ENCODE data around the gene ERI3. TPM values are rescaled to one million over a fixed set of nuclear protein-coding genes. Genes with fewer than 3 reads are reported as not detected.
A peak's percentile ranks its signal among the peaks of the same experiment; 100 is the strongest.

Gene ERI3
- total RNA-seq, 1 experiment from 2014 or later, result 74.7 TPM

DNA sequence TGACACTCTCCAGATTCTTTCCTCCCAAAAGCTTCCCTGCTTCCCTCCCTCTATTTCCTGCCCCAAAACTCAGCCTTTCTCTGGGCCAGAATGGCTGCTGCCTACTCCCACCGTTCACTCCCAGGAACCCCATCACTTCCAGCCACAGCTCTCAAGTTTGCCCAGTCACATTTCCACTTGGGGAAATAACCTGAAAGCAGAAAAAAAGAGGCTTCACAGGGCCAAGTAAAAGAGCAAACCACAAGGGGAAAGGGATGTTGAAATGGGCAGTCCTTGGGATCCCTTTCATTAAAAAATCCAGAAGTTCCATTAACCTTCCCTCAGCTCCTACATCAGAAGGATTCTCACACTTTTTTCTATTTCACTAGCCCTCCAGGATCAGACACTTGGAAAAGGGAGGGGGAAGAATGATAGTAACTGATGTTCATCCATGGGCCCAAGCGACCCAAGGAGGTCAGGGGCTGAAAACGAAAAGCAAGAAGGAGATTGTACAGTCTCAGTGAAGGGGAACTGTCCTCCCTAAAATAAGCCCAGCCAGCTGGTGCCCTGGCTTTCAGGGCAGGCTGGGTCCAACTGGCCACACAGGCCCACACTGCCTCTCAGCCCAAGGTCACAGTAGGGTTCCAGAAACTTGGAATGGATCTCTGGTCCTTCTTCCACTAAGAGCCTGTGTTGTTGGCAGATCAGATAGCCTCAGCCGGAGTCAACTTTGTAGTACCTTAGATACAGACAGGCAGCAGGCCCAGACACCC, 92.1 kb downstream of the ERI3 start (continued):
- TF ChIP-seq, protein P1, sequence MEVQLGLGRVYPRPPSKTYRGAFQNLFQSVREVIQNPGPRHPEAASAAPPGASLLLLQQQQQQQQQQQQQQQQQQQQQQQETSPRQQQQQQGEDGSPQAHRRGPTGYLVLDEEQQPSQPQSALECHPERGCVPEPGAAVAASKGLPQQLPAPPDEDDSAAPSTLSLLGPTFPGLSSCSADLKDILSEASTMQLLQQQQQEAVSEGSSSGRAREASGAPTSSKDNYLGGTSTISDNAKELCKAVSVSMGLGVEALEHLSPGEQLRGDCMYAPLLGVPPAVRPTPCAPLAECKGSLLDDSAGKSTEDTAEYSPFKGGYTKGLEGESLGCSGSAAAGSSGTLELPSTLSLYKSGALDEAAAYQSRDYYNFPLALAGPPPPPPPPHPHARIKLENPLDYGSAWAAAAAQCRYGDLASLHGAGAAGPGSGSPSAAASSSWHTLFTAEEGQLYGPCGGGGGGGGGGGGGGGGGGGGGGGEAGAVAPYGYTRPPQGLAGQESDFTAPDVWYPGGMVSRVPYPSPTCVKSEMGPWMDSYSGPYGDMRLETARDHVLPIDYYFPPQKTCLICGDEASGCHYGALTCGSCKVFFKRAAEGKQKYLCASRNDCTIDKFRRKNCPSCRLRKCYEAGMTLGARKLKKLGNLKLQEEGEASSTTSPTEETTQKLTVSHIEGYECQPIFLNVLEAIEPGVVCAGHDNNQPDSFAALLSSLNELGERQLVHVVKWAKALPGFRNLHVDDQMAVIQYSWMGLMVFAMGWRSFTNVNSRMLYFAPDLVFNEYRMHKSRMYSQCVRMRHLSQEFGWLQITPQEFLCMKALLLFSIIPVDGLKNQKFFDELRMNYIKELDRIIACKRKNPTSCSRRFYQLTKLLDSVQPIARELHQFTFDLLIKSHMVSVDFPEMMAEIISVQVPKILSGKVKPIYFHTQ (CRISPR knock-in tag; IDR thresholded peaks at IDR 0.05), result no peak
- no peak for TF ChIP-seq ETV6 (CRISPR knock-in tag; IDR thresholded peaks at IDR 0.05)
- TF ChIP-seq ZBTB21 (CRISPR knock-in tag; IDR thresholded peaks at IDR 0.05; ENCODE audit: borderline replicate concordance), result no peak
- no peak for TF ChIP-seq ZNF317 (CRISPR knock-in tag; IDR thresholded peaks at IDR 0.05; ENCODE audit: borderline replicate concordance, low read depth)
- no peak for TF ChIP-seq ZNF232 (CRISPR knock-in tag; IDR thresholded peaks at IDR 0.05)
- TF ChIP-seq, protein P2, sequence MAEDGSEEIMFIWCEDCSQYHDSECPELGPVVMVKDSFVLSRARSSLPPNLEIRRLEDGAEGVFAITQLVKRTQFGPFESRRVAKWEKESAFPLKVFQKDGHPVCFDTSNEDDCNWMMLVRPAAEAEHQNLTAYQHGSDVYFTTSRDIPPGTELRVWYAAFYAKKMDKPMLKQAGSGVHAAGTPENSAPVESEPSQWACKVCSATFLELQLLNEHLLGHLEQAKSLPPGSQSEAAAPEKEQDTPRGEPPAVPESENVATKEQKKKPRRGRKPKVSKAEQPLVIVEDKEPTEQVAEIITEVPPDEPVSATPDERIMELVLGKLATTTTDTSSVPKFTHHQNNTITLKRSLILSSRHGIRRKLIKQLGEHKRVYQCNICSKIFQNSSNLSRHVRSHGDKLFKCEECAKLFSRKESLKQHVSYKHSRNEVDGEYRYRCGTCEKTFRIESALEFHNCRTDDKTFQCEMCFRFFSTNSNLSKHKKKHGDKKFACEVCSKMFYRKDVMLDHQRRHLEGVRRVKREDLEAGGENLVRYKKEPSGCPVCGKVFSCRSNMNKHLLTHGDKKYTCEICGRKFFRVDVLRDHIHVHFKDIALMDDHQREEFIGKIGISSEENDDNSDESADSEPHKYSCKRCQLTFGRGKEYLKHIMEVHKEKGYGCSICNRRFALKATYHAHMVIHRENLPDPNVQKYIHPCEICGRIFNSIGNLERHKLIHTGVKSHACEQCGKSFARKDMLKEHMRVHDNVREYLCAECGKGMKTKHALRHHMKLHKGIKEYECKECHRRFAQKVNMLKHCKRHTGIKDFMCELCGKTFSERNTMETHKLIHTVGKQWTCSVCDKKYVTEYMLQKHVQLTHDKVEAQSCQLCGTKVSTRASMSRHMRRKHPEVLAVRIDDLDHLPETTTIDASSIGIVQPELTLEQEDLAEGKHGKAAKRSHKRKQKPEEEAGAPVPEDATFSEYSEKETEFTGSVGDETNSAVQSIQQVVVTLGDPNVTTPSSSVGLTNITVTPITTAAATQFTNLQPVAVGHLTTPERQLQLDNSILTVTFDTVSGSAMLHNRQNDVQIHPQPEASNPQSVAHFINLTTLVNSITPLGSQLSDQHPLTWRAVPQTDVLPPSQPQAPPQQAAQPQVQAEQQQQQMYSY (CRISPR knock-in tag; IDR thresholded peaks at IDR 0.05), result no peak
- no peak for TF ChIP-seq PRRX2 (CRISPR knock-in tag; IDR thresholded peaks at IDR 0.05)
- TF ChIP-seq, protein P3, sequence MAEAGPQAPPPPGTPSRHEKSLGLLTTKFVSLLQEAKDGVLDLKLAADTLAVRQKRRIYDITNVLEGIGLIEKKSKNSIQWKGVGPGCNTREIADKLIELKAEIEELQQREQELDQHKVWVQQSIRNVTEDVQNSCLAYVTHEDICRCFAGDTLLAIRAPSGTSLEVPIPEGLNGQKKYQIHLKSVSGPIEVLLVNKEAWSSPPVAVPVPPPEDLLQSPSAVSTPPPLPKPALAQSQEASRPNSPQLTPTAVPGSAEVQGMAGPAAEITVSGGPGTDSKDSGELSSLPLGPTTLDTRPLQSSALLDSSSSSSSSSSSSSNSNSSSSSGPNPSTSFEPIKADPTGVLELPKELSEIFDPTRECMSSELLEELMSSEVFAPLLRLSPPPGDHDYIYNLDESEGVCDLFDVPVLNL (CRISPR knock-in tag; IDR thresholded peaks at IDR 0.05; ENCODE audit: borderline replicate concordance, low read depth), result no peak
- TF ChIP-seq NR1H2 (CRISPR knock-in tag; IDR thresholded peaks at IDR 0.05), result no peak
- no peak for TF ChIP-seq GABPB1 (CRISPR knock-in tag; IDR thresholded peaks at IDR 0.05)

DNA sequence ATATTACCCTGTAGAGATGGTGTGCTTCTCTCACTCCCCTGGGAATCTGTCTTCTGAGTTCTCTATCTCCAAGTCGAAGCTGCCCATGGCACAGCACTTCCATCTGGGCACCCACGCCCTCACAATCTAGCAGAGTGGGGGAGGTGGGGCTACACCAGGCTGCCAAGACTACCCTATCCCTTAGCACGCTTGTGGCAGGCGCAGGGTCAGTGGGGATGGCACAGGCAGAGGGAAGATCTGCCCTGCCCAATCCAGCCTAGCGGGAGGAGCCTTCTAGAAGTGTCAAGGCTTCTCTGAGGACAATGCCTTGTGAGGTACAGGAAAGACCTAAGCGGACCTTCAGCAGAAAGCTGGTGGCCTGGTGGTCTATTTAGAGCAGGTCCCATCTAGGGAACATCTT, 92.6 kb downstream of the ERI3 start:
- Mint-ChIP-seq H3K9me3 (no peaks in the 10 kb centered on the region), H3K27me3 (ENCODE audit: low read depth) (no peaks in the 10 kb centered on the region), H3K36me3 (no peaks in the 10 kb centered on the region), H3K4me3 (no peak overlapping the region), H3K4me1 (peaks cover 53% of the 10 kb centered on the region), H3K27ac (peak overlapping the region; percentile 81)
- ATAC-seq (no peak), DNase-seq (ENCODE audit: low spot score) (no peak)
- ChIA-PET CTCF (interaction anchor here (0.9 to 1.8 kb wide), 5 partner anchors 10 to 56 kb away, joined by 3 to 10 read pairs (median 5); no protein-coding TSS in a partner anchor), POLR2A (no interaction called here)
- TF ChIP-seq, protein P4, sequence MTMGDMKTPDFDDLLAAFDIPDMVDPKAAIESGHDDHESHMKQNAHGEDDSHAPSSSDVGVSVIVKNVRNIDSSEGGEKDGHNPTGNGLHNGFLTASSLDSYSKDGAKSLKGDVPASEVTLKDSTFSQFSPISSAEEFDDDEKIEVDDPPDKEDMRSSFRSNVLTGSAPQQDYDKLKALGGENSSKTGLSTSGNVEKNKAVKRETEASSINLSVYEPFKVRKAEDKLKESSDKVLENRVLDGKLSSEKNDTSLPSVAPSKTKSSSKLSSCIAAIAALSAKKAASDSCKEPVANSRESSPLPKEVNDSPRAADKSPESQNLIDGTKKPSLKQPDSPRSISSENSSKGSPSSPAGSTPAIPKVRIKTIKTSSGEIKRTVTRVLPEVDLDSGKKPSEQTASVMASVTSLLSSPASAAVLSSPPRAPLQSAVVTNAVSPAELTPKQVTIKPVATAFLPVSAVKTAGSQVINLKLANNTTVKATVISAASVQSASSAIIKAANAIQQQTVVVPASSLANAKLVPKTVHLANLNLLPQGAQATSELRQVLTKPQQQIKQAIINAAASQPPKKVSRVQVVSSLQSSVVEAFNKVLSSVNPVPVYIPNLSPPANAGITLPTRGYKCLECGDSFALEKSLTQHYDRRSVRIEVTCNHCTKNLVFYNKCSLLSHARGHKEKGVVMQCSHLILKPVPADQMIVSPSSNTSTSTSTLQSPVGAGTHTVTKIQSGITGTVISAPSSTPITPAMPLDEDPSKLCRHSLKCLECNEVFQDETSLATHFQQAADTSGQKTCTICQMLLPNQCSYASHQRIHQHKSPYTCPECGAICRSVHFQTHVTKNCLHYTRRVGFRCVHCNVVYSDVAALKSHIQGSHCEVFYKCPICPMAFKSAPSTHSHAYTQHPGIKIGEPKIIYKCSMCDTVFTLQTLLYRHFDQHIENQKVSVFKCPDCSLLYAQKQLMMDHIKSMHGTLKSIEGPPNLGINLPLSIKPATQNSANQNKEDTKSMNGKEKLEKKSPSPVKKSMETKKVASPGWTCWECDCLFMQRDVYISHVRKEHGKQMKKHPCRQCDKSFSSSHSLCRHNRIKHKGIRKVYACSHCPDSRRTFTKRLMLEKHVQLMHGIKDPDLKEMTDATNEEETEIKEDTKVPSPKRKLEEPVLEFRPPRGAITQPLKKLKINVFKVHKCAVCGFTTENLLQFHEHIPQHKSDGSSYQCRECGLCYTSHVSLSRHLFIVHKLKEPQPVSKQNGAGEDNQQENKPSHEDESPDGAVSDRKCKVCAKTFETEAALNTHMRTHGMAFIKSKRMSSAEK (CRISPR knock-in tag; IDR thresholded peaks at IDR 0.05; ENCODE audit: borderline replicate concordance), result no peak
- TF ChIP-seq, protein P5, sequence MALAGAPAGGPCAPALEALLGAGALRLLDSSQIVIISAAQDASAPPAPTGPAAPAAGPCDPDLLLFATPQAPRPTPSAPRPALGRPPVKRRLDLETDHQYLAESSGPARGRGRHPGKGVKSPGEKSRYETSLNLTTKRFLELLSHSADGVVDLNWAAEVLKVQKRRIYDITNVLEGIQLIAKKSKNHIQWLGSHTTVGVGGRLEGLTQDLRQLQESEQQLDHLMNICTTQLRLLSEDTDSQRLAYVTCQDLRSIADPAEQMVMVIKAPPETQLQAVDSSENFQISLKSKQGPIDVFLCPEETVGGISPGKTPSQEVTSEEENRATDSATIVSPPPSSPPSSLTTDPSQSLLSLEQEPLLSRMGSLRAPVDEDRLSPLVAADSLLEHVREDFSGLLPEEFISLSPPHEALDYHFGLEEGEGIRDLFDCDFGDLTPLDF (CRISPR knock-in tag; IDR thresholded peaks at IDR 0.05), result no peak
- no peak for TF ChIP-seq CREB1 (CRISPR knock-in tag; IDR thresholded peaks at IDR 0.05)
- no peak for TF ChIP-seq NR1H2 (CRISPR knock-in tag; IDR thresholded peaks at IDR 0.05)
- TF ChIP-seq, protein P6, sequence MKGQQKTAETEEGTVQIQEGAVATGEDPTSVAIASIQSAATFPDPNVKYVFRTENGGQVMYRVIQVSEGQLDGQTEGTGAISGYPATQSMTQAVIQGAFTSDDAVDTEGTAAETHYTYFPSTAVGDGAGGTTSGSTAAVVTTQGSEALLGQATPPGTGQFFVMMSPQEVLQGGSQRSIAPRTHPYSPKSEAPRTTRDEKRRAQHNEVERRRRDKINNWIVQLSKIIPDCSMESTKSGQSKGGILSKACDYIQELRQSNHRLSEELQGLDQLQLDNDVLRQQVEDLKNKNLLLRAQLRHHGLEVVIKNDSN (CRISPR knock-in tag; IDR thresholded peaks at IDR 0.05), result no peak
- TF ChIP-seq ZNF396 (CRISPR knock-in tag; IDR thresholded peaks at IDR 0.05; ENCODE audit: borderline replicate concordance), result no peak
- TF ChIP-seq SP1 (CRISPR knock-in tag; conservative IDR thresholded peaks at IDR 0.05), result no peak
- TF ChIP-seq ZNF317 (CRISPR knock-in tag; IDR thresholded peaks at IDR 0.05; ENCODE audit: borderline replicate concordance, low read depth), result no peak
- no peak for TF ChIP-seq ZNF121 (CRISPR knock-in tag; IDR thresholded peaks at IDR 0.05)
- TF ChIP-seq, protein P7, sequence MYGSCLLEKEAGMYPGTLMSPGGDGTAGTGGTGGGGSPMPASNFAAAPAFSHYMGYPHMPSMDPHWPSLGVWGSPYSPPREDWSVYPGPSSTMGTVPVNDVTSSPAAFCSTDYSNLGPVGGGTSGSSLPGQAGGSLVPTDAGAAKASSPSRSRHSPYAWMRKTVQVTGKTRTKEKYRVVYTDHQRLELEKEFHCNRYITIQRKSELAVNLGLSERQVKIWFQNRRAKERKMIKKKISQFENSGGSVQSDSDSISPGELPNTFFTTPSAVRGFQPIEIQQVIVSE (CRISPR knock-in tag; IDR thresholded peaks at IDR 0.05; ENCODE audit: borderline replicate concordance), result no peak
- TF ChIP-seq ZNF671 (CRISPR knock-in tag; IDR thresholded peaks at IDR 0.05), result no peak
- no peak for TF ChIP-seq SOX15 (CRISPR knock-in tag; IDR thresholded peaks at IDR 0.05)
- no peak for TF ChIP-seq GRHL2 (CRISPR knock-in tag; IDR thresholded peaks at IDR 0.05; ENCODE audit: insufficient replicate concordance, severe bottlenecking)

Measured in WTC11 (cell line).